Mucosa of descending colon (tissue), 3 donors: Measurements from ENCODE around the gene ACOT6. TPM values are rescaled to one million over a fixed set of nuclear protein-coding genes. Genes with fewer than 3 reads are reported as not detected.
A peak's percentile ranks its signal among the peaks of the same experiment; 100 is the strongest.
"Not testable (repeated sequence)": the region's sequence is repeated elsewhere in the genome, so short reads cannot be mapped to it uniquely, and the experiment has no call there.

ENCODE experiments used
- ATAC-seq: fragments of 200-7000 bp; cut with Tn5 transposase; one replicate; pipeline ENCODE4 v1.9.1; 2020; ENCODE audit warnings: mild to moderate bottlenecking, moderate library complexity
- DNase-seq, 3 donors: peaks; one replicate each; pipeline ENCODE4 v3.0.0-alpha.2; 2020
- H3K36me3 ChIP-seq: fragments of 200-600 bp; one replicate; pipeline ENCODE4 v1.8.0; 2021; ENCODE audit warnings: low read depth, mild to moderate bottlenecking
- H3K4me1 ChIP-seq: fragments of 200-600 bp; one replicate; pipeline ENCODE4 v1.8.0; 2021; ENCODE audit warnings: low read depth, mild to moderate bottlenecking
- H3K4me3 ChIP-seq: fragments of 200-600 bp; one replicate; pipeline ENCODE4 v1.8.0; 2021; ENCODE audit warnings: mild to moderate bottlenecking
- H3K9me3 ChIP-seq: fragments of 200-600 bp; one replicate; pipeline ENCODE4 v1.8.0; 2021; ENCODE audit warnings: mild to moderate bottlenecking
- intact Hi-C, 2 donors: fragments of 100-400 bp; cut with DNase I in 1 of 2; cut with micrococcal nuclease in 1 of 2; formaldehyde crosslinking; loops; one replicate each; pipeline versions ENCODE4 v1.11.0 to v1.11.1; 2022; cut with DNase I, micrococcal nuclease
- long read RNA-seq, 2 donors: library from polyadenylated mRNA; unstranded; transcript quantifications; one replicate each; pipeline ENCODE4 v2.0.0, GENCODE V29; 2019 to 2021
- total RNA-seq, 3 donors: library from RNA; stranded (reverse); fragmentation: NEBNext Ultra II Directional in 2 of 3; extraction: Animal tissue kit (Norgen Biotek cat#: 25700) in 2 of 3; gene quantifications; one replicate each; pipeline versions ENCODE4 v1.2.1 to v1.2.4, GENCODE V29; 2021 to 2023
- TF ChIP-seq, protein P1 (sequence below): fragments of 200-600 bp; IDR thresholded peaks from one replicate; pipeline ENCODE4 v1.8.0; 2022; ENCODE audit warnings: antibody characterized with exemption, mild to moderate bottlenecking
- donor health status: DM: no; HTN: no; CAD: no; lungs with moderate emphysema.
- donor health status: DM: no; HTN: no; CAD: no.
- donor health status: DM: no; HTN: yes; CAD: no.

ACOT6 gene, protein sequence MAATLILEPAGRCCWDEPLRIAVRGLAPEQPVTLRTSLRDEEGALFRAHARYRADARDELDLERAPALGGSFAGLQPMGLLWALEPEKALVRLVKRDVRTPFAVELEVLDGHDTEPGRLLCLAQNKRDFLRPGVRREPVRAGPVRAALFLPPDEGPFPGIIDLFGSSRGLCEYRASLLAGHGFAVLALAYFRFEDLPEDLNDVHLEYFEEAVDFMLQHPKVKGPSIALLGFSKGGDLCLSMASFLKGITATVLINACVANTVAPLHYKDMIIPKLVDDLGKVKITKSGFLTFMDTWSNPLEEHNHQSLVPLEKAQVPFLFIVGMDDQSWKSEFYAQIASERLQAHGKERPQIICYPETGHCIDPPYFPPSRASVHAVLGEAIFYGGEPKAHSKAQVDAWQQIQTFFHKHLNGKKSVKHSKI
- not detected for total RNA-seq
- long read RNA-seq, donor 1, partial matches to known transcripts = 0 of 2 reads
- long read RNA-seq, donor 1, other reads (novel, unspliced or antisense) = 2 of 2 reads
- long read RNA-seq, donor 2 = 0 reads

DNA sequence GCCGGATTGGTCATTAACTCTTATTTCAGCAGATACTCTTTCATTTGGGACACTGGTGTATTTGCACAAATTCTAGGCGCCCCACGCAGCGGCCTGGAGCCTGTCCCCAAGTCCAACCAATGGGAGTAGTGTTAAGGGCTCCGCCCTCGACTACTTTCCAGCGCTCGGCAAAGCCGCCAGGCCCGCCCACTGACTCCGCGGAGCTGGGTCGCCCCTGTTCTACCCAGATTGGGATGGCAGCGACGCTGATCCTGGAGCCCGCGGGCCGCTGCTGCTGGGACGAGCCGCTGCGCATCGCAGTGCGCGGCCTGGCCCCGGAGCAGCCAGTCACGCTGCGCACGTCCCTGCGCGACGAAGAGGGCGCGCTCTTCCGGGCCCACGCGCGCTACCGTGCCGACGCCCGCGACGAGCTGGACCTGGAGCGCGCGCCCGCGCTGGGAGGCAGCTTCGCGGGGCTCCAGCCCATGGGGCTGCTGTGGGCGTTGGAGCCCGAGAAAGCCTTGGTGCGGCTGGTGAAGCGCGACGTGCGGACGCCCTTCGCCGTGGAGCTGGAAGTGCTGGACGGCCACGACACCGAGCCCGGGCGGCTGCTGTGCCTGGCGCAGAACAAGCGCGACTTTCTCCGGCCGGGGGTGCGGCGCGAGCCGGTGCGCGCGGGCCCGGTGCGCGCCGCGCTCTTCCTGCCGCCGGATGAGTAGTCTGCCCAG is at the start of gene ACOT6:
ACOT6 (plus strand) TSS at position 179 of the 707 bp plus-strand sequence; CDS start at position 234, 55 bp downstream.
- TF ChIP-seq, protein P1, sequence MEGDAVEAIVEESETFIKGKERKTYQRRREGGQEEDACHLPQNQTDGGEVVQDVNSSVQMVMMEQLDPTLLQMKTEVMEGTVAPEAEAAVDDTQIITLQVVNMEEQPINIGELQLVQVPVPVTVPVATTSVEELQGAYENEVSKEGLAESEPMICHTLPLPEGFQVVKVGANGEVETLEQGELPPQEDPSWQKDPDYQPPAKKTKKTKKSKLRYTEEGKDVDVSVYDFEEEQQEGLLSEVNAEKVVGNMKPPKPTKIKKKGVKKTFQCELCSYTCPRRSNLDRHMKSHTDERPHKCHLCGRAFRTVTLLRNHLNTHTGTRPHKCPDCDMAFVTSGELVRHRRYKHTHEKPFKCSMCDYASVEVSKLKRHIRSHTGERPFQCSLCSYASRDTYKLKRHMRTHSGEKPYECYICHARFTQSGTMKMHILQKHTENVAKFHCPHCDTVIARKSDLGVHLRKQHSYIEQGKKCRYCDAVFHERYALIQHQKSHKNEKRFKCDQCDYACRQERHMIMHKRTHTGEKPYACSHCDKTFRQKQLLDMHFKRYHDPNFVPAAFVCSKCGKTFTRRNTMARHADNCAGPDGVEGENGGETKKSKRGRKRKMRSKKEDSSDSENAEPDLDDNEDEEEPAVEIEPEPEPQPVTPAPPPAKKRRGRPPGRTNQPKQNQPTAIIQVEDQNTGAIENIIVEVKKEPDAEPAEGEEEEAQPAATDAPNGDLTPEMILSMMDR = no peak
- DNase-seq (peak; percentile 72 to 80 (median 77)), ATAC-seq (peak; percentile 94)
- H3K4me3 ChIP-seq = peak within 1 kb of the TSS; percentile 42
- H3K9me3 ChIP-seq = no peaks in the 10 kb centered on the region
- peaks cover 4% of the 10 kb centered on the region for H3K4me1 ChIP-seq
- no peaks in the 10 kb centered on the region for H3K36me3 ChIP-seq
- intact Hi-C loops = no loop called here

DNA sequence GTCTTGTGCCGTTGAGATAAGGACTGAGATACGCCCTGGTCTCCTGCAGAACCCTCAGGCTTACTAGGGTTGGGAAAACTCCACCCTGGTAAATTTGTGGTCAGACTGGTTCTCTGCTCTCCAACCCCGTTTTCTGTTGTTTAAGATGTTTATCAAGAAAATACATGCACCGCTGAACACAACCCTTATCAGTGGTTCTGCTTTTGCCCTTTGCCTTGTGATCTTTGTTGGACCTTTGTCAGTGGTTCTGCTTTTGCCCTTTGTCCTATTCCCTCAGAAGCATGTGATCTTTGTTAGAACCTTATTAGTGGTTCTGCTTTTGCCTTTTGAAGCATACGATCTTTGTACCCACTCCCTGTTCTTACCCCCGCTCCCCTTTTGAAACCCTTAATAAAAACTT is 49.6 kb upstream of the ACOT6 start:
- ATAC-seq, H3K4me1 ChIP-seq, H3K36me3 ChIP-seq, H3K4me3 ChIP-seq, intact Hi-C loops, DNase-seq: not testable (repeated sequence)
- peaks cover 16% of the 10 kb centered on the region for H3K9me3 ChIP-seq

DNA sequence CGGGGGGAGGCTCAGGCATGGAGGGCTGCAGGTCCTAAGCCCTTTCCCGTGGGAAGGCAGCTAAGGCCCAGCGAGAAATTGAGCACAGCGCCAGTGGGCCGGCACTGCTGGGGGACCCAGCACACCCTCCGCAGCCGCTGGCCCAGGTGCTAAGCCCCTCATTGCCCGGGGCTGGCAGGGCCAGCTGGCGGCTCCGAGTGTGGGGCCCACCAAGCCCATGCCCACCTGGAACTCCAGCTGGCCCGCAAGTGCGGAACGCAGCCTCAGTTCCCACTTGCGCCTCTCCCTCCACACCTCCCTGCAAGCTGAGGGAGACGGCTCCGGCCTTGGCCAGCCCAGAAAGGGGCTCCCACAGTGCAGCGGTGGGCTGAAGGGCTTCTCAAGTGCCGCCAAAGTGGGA is 45.9 kb upstream of the ACOT6 start:
- H3K36me3 ChIP-seq, ATAC-seq, H3K4me3 ChIP-seq, intact Hi-C loops, DNase-seq: not testable (repeated sequence)
- Histone ChIP-seq H3K4me1 (peaks cover 18% of the 10 kb centered on the region), H3K9me3 (peaks cover 16% of the 10 kb centered on the region)

DNA sequence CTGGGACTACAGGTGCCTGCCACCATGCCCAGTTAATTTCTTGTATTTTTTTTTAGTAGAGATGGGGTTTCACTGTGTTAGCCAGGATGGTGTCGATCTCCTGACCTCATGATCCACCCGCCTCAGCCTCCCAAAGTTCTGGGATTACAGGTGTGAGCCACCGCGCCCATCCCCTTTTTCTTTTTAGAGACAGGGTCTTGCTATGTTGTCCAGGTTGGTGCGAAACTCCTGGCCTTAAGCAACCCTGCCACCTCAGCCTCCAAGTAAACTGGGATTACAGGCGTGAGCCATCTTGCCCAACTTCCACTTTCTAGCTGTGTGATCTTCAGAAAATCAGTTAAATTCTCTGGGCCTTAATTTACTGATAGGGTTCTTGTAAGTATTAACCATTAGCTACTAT is 45.4 kb upstream of the ACOT6 start:
- intact Hi-C loops, H3K36me3 ChIP-seq, ATAC-seq, H3K4me3 ChIP-seq, DNase-seq: not testable (repeated sequence)
- Histone ChIP-seq H3K4me1 (peaks cover 18% of the 10 kb centered on the region), H3K9me3 (peaks cover 15% of the 10 kb centered on the region)

DNA sequence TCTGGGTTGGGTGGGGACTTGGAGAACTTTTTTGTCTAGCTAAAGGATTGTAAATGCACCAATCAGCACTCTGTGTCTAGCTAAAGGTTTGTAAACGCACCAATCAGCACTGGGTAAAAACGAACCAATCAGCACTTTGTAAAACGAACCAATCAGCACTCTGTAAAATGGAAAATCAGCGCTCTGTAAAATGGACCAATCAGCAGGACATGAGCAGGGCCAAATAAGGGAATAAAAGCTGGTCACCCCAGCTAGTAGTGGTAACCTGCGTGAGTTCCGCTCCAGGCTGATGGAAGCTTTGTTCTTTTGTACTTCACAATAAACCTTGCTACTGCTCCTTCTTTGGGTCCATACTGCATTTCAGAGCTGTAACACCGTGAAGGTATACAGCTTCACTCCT is 45.0 kb upstream of the ACOT6 start:
- DNase-seq (no peak), ATAC-seq (no peak)
- intact Hi-C loops = no loop called here
- TF ChIP-seq, protein P1 = no peak
- Histone ChIP-seq H3K4me1 (peaks cover 18% of the 10 kb centered on the region), H3K36me3 (no peaks in the 10 kb centered on the region), H3K9me3 (peaks cover 11% of the 10 kb centered on the region), H3K4me3 (no peak overlapping the region)

DNA sequence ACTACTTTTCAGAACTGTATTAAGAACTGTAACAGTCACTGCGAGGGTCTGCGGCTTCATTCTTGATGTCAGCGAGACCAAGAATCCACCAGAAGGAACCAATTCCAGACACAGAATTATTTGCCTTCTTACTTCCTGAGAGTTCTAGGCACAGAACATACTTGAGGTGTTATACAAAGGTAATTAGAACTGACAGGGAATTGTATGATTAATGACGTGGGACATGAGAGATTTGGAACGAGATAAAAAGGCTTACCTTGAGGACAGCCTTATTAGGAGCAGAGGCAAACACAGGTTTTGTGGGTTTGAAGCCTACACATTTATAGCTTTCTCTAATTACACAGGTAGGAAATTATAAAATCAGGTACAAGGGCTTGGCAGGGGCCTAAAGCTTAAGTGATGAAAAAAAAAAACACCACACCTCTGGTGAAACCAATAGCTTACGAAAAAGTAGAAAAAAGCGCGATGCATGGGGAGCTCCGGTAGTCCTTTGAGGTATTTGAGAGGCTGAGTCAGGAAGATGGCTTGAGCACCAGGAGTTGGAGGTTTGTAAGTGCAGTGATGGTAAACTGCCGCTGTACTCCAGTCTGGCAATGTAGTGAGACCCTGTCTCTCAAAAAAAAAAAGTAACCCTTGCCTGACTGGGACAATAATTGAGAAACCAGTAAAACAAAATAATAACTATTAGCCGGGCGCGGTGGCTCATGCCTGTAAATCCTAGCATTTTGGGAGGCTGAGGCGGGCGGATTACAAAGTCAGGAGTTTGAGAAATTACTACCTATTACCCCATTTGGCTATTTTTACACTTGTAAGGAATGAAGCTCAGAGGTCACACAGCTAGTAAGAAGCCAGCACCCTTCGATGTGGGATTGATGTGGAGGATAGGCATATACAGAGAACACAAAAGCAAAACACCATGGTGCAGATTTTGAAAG is 44.1 kb upstream of the ACOT6 start:
- Histone ChIP-seq H3K4me3 (no peak overlapping the region), H3K36me3 (no peaks in the 10 kb centered on the region), H3K4me1 (peaks cover 18% of the 10 kb centered on the region), H3K9me3 (peaks cover 3% of the 10 kb centered on the region)
- ATAC-seq (no peak), DNase-seq (peak in 1 of 3 donors; percentile 15)
- intact Hi-C loops = no loop called here
- TF ChIP-seq, protein P1 = no peak

DNA sequence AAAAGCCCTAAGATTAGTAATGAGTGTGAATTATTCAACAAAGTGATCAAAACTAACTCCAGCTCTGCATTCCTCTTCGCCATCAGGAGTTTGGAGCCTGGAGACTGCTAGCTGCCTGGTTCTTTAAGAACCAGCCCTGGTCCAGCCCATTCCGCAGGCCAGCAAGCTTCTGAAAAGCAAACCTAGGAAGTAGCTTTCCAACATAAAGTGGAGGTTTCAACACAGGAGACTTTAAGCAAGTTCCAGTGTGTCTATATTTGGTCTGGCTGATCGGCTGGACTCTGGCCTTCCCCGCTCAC is 43.5 kb upstream of the ACOT6 start:
- intact Hi-C loops, H3K9me3 ChIP-seq, ATAC-seq, H3K36me3 ChIP-seq, DNase-seq, H3K4me3 ChIP-seq: not testable (repeated sequence)
- peaks cover 18% of the 10 kb centered on the region for H3K4me1 ChIP-seq

DNA sequence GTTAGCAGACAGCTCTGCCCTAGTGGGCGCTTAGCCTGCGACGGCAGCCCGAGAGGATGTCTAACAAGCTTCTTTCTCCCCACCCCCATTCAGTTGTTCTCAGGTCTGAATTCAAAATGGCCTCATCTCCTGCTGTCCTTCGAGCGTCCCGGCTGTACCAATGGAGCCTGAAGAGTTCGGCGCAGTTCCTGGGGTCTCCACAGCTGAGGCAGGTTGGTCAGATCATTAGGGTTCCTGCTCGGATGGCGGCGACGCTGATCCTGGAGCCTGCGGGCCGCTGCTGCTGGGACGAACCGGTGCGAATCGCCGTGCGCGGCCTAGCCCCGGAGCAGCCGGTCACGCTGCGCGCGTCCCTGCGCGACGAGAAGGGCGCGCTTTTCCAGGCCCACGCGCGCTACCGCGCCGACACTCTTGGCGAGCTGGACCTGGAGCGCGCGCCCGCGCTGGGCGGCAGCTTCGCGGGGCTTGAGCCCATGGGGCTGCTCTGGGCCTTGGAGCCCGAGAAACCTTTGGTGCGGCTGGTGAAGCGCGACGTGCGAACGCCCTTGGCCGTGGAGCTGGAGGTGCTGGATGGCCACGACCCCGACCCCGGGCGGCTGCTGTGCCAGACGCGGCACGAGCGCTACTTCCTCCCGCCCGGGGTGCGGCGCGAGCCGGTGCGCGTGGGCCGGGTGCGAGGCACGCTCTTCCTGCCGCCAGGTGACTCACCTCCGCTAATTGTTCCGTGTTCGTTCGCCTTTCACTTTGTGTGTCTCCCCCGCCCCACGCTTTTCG is 42.9 kb upstream of the ACOT6 start, which contains the start of gene ACOT2:
ACOT2 (plus strand) TSS at position 29 of the 774 bp plus-strand sequence; CDS start at position 57, 28 bp downstream.
- H3K36me3 ChIP-seq, intact Hi-C loops, H3K9me3 ChIP-seq: not testable (repeated sequence)
- peaks cover 18% of the 10 kb centered on the region for H3K4me1 ChIP-seq
- peak within 1 kb of the TSS; percentile 36 for H3K4me3 ChIP-seq
- ATAC-seq (peak; percentile 90), DNase-seq (peak; percentile 79 to 85 (median 85))
